NCI-H748 treated with DMSO at 0.1 percent for 48 hours (cell line): ENCODE results near the gene C8G.

Experiments
- DNase-seq: peaks from one replicate; lab custom pipeline; 2025; lab: John Stamatoyannopoulos, UW

C8G gene

DNA sequence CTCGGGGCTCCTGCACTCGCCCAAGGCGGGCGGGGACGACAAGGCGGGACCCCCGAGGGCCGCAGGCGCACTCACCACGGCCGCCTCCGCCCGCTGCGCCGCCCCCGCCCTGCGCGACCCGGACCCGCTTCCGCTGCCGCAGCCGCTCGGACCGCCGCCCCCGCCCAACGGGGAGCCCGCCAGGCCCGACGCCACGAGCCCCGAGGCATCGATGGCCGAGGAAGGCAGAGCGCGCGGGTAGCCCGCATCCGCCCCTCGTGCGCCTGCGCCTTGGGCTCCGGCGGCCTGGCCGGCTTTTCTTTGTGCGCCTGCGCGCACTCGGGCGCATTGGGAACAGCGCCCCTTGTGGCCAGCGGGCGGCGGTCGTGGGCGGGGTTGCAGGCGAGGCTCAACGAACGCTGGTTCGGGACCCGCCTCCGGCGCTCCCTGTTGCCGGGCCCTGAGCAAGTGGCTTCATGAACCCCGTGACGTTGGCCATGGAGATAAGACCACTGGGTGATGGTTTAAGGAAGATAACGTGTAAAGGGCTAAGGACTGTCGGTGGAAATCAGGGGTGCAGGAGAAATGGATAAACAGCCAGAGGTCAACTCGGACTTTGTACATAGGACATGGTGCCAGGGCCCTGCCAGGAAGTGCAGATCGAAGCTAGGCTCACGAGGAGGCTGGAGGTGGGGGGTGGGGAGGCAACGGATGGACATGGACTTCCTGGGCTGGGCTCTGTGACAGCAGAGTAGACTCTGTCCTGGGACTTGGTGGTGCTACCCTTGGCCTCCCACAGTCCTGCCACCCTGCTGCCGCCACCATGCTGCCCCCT is at the start of gene C8G, which contains the start of gene FBXW5:
TSS of gene C8G (plus strand) at position 725 of the 814 bp plus-strand sequence. CDS start at position 803, 78 bp downstream.
TSS of gene FBXW5 (minus strand) at position 220 of the 814 bp plus-strand sequence. CDS start 655 bp downstream, outside the sequence.
- DNase-seq, result peak; percentile 88

DNA sequence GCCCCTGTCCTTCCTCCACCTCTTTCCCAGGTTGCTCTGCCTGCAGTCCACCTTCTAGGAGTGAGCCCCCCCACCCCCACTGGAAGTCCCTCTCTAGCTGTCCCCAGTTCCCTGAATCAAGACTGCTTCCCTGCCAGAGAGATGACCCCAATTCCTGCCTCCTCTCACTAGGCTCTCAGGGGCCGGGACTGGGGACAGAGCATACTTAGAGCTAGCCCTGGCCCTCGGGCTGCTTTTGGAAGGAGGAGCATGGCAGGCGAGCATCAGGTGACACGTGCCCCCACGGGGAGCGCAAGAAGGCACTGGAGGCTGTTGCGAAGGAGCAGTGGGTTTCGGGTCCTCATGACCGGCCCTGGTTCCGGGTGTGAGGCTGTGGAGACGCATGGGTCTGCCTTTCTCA is 49.0 kb upstream of the C8G start:
- no peak for DNase-seq

DNA sequence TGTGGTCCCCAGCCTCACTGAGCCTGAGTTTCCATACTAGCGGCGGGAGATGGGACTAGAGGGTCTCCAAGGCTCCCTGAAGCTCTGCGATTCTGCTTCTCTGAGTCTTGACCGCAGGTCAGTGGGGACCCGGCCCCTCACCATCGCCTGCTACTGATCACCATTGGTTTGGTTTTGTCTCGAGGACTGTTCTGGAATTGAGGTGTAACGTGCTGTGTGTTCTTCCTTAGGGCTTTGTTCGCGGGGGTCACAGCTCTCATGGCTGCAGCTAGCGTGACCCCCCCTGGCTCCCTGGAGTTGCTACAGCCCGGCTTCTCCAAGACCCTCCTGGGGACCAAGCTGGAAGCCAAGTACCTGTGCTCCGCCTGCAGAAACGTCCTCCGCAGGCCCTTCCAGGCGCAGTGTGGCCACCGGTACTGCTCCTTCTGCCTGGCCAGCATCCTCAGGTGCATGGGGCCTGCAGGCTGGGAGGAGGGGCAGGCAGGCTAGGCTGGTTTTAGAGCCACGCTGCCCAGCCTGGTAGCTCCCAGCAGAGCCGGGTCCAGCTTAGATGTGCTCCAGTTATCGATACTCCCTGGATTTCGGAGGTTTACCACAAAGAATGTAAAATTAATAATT is 46.5 kb upstream of the C8G start:
- DNase-seq, result no peak

DNA sequence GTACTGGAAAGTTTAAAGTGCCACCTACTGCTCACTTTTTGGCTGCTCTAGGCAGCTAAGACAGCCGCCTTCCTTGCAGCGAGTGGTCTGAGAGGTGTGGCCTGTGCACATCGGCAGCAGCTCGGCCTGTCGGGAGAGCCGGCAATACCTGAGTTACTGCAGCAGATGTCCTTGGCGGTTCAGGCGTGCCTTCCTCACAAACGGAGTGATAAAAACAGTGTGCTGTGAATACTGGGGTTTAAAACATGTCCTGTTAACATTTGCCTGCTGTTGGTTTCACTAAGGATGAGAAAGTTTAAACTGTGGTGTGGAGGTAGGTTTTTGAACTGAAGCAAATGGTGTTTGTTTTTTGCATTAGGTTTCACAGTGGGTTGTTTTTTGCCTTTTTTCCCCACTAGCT is 45.8 kb upstream of the C8G start:
- no peak for DNase-seq

DNA sequence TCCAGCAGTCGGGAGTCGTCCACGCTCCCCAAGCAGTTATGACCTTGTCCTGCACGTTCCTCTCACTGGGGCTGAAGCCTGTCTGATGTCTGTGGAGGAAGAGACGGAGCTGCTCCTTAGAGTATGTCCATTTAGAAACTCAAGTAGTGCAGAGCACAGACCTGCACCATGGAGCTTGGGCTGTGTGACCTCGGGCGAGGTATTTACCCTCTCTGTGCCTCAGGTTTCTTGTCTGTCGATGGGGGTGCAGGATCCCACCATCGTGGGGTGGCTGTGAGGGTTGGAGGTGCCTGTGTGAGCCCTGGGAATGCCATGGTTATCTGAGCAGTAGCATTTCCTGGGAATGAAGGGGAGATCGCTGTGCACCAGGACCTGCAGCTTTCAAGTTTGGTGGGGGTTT is 44.5 kb upstream of the C8G start:
- no peak for DNase-seq

DNA sequence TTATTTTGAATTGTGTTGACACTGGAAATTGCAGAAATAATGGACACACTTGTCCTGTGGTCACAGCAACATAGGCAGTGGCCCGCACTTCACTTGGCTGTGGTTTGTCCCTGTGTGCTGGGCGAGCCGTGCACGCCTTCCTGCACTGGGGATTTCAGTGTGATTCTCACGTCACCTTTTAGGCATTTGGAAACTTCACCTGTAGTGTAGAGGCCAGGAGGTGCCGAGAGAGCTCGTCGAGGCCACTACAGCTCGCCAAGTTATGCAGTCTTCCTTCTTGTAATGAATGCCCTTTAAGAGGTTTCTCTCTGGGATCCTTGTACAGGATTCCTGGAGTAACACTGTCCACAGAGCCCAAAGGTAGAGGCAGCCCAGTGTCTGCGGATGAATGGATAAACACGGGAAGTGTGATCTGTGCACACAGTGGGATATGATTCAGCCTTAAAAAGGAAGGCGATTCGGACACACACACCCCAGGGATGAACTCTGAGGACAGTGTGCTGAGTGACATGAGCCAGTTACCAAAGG is 44.0 kb upstream of the C8G start:
- no peak for DNase-seq

DNA sequence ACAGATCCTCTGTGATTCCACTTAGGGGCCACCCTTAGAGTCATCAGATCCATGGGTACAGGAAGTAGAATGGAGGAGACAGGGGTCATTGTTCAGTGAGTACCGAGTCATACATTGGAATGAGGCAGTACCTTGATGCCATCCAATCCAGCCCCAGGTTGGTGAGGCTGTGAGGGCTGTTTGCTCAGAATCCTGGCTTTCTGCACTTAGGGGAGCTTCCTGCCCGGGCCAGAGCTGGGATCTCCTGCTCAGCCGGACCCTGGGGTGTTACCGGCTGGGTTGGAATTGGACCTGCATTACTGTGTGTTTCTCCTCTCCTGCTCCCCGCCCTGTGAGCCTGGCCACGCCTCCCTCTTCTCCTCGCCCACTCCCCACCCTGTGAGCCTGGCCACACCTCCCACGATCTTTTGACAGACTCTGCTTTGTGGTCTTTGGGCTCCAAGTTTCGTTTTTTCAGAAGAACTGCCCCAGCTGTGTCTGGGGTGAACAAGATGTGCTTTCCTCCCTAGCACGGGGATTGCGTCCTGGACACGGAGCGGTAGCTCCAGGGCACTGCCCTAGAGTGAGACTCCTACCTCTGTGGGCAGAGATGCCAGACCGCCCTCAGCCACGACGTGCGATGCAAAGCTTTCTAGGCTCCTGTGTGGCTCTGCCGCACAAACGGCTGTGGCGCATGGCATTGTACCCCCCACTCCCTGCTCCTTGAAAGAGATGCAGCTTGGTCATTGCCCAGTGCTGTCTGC is 43.4 kb upstream of the C8G start:
- no peak for DNase-seq

DNA sequence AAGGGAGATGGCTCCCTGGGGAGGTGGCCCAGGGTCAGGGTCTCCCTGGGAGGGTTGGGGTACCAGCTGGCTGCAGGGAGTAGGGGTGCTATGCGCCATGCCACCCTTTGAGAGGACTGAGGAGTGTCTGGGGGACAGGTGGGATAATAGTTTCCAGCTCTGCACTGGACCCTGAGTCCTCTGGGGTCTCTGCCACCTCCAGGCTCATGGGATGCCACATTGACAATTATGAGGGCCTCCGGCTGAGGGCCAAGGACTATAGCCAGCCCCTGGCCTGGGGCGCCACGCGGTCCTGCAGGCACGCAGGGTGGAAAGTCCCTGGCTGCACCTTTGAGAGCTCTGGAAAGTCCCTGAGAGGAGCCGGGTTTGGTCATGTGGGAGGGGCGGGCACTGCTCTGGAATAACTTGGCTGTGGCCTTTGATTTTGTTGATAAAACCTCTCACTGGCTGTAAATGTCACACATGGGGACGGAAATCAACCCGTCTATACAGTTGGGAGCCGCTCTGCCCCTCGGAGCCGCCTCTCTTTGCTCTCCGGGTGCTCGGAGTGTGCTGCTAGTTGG is 42.7 kb upstream of the C8G start:
- DNase-seq, result no peak

DNA sequence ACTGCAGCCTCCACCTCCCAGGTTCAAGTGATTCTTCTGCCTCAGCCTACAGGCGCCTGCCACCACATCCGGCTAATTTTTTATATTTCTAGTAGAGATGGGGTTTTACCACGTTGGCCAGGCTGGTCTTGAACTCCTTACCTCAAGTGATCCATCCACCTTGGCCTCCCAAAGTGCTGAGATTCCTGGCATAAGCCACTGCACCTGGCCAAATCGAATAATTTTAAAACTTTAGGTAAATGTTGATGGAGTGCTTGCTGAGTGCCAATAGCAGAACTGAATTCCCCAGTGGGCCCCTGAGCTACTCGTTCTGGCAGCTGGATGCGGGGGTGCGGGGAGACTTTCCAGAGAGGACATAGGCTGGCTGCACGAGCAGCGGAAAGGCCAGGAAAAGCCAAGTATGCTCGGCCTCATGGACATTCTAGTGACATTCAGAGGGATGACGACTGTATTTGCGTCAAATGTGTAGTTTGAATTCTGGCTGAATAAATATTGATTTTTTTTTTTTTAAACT is 41.9 kb upstream of the C8G start:
- DNase-seq, result no peak

DNA sequence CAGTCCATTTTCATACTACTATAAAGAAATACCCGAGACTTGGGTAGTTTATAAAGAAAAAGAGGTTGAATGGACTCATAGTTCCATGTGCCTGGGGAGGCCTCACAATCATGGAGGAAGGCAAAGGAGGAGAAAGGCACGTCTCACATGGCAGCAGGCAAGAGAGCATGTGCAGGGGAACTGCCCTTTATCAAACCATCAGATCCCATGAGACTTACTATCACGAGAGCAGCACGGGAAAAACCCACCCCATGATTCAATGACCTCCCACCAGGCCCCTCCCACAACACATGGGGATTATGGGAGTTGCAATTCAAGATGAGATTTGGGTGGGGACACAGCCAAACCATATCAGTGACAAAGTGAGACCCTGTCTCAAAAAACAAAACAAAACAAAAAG is 38.8 kb upstream of the C8G start:
- DNase-seq, result no peak

DNA sequence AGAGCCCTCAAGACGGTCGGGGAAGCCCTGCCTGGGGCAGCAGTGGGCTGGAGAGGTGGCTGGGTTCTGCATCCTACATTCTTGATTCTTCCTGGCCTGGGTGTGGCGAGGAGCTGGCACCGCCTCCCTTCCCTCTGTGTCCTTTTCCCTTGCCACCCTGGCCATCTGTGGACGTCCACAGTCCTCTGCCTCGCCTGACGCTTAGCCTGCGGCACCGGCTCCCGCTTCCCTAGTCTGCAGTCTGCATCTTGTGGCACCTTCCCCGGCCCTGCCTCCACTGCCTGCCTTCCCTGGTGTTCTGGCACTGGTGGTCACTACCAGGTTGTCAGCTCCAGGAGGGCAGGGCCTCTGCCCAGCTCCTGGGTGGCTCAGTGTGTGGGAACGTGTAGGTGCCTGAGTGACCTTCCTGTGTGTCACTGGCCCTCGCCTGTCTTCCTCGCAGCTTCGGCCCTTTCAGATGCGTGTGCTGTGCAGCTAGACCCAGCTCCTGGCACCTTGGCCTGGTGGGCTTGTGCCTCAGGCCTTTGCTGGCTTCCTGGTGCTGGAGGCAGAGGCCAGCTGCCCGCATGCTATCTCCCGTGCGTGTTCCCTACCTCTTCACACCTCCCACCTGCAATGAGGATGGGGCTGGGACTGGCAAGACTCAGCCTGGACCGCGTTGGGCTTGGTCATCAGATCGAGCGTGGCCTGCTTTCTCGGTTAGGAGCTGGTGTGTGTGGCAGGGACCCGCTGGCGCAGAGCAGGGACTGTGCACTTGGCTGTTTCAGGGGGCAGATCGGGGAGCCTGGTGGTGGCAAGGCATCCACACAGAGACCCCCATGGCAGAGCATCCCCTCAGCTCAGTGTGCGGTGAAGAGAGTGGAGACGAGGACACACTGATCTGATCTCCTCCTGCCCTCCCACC is 37.8 kb upstream of the C8G start:
- DNase-seq, result no peak

DNA sequence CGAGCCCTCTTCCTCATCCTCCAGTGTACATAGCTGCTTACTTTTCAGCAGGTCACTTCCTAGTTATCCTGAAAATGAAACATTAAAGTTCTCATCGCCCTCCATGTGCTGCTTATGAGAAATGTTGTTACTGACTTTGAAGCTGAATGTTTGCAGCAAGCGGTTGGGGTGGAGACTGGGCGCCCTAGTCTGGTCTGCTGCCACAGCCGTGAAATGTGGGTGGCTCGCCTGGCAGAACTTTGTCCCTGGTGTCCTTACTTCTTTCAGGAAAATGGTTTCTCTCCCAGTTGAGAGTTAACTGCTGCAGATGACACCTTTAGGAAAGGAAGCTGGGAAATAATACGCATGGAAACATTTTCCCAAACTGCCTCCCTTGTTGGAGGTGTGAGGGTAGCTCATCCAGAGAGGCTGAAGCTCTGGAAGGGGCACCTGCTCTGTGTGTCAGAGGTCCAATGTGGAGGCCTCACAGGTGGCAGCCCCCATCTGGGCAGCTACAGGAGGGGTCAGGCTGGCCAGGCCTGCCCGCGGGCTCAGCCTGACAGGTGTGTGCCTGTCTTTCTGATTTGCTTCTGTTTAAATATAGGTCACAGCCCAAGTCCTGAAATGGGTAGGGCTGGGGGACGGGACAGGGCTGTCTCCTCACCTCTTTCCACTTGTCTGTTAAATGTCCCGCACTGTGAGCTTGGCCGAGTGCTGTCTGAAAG is 34.7 kb upstream of the C8G start:
- DNase-seq, result no peak

DNA sequence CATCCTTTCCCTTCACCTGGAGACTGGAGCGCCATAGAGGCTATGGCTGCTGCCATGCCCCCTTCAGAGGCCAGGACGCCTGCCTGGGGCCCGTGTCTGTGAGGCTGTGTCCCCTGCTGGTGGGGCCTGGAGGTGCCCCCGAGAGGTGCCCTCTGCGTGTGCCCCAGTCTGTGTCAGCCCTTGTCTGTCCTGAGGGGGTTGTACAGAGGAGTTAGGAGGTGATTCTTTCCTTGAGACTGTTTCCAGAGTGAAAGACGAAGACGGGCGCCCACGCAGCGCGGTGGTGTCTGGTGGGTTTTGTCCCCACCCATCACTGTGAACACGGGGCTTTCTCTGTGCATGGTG is 34.2 kb upstream of the C8G start:
- no peak for DNase-seq

DNA sequence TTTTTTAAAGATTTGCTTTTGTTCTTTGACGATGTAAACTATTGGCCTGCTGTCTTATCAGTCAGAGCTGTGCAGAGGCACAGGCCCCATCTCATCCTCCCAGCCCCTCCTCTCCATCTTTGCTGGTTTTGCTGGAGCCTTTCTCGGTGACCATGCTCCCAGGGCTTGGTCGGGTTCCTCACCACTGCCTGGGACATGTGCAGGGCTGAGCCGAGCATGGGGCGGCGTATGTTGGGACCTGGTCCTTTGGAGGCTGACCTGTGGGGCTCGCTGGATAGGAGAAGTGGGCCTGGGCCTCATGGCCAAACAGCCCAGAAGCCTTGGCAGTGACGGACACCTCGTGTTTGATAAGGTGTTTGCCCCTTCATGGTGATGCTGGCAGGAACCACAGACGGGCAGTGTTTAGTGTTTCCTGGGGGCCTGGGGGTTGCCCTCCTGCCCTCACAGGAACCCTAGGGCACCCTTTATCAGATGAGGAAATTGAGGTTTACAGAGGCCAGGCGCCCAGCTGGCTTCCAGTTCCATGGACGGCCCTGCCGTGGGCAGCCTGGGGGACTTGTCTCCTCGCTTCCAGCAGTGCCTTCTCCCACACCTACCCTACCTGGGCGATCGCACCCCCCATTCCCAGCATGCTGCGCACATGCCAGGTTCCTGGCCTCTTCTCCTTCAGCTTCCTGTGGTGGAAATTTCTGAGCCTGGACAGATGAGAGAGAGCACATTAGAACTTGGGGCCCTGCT is 31.2 kb upstream of the C8G start:
- no peak for DNase-seq

DNA sequence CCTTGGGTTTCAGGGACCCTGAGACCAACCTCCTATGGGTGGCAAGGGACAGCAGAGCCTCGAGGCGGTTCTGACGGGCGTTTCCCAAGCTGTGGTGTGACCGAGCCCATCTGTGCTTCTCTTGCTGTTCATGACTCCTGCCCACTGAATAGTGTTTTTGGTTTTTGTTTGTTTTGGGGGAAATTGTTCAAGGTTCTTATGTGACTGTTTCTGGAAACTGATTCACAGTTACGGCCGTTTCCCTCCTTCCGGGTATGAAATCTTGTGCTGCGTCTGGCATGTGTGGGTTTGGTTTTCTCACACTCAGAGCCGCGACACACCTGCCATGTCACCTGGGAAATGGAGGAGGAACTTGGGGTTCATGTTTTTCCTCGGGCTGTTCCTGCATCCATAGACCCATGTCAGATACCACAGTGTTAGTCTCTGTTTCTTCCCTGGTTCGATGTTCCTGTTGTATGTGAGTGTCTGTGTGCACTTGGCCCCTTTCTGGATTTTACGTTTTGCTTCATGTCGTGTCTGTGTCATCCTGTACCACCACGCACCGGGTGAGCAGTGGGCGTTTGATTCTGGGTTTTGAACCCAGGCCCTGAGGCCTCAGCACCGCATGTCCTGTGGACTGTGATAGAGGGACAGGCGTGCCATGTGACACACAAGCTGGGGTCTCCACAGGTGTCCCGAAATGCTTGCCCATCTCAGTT is 29.3 kb upstream of the C8G start:
- no peak for DNase-seq

DNA sequence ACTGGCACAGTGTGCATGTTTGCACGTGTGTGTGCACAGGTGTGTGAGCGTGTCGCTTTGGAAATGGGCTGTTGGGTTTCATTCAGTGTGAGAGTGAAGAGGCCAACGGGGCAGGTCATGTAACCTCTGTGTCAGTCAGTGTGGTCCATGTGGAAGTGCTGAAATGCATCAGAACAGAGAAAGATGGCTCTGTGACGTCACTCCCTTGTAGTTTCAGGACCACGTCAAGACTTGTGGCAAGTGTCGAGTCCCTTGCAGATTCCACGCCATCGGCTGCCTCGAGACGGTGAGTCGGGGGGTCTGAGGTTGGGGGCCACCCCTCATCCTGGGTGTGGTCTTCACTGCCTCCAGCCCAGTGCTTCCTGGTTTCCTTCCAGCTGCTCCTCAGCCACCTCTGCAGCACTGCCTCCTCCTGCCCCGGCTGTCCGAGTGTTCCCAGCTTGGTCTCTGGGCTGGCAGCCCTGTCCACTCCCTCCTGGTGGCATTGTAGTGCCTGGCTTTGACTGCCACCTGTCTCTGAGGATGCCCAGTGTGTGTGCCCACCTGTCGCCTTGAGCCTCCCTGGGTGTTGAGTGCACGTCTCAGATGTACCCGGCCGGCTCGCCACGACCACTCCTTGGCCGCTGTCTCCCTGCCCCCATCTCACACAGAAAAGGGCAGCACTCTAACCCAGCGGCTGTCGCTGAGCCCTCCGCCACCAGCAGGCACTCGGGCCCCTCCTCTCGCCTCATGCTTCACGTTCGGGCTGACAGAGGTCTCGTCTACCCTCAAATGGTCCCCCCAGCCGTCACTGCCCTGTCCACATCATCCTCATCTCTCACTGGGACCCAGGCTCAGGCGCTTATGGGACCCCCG is 28.5 kb upstream of the C8G start:
- no peak for DNase-seq

DNA sequence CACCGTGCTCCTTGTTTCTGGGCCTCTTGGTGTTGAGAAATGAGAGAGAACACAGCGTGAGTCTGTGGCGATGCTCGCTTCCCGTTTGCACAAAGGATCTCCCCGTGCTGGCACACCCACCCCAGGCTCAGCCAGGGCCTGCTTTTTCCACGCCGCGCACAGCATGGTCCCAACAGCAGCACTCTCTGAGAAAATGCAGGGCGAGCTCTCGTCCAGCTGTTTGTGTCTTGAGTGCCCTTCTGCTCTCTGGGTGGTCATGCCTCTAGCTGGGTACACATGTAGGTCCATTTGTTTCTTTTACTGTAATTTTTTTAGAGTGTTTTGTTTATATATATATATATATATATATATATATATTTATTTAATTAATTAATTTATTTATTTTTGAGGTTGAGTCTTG is 27.1 kb upstream of the C8G start:
- no peak for DNase-seq

DNA sequence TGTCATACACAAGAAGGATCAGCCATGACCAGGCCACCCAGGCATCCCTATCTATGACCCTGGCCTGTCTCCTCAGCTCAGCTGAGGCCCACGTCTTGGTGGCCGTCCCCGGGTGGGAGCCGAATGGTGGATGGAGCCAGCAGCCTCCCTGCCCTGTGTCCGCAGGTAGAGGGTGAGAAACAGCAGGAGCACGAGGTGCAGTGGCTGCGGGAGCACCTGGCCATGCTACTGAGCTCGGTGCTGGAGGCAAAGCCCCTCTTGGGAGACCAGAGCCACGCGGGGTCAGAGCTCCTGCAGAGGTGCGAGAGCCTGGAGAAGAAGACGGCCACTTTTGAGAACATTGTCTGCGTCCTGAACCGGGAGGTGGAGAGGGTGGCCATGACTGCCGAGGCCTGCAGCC is 25.0 kb upstream of the C8G start:
- DNase-seq, result no peak
